HEK293 (cell line): ENCODE data around the gene CAPZB.

Source experiments
- CTCF ChIP-seq: fragments of 450-650 bp; formaldehyde crosslinking; IDR thresholded peaks from 2 replicates; pipeline ENCODE4 v1.5.1; 2016; ENCODE audit warnings: missing biosample characterization, missing genetic modification characterization
- HOXC10 ChIP-seq: sonication (generic); formaldehyde crosslinking; IDR thresholded peaks from 2 replicates; pipeline ENCODE4 v1.8.1; 2023; ENCODE audit warnings: mild to moderate bottlenecking, missing genetic modification reagents
- OSR2 ChIP-seq: fragments of 450-650 bp; formaldehyde crosslinking; IDR thresholded peaks from 2 replicates; pipeline ENCODE4 v1.5.1; 2016; ENCODE audit warnings: missing biosample characterization, missing genetic modification characterization
- TRIM28 ChIP-seq: IDR thresholded peaks from 2 replicates; pipeline ENCODE4 v1.6.1; 2011; ENCODE audit warnings: low read length, control low read depth, borderline replicate concordance
- ZBTB17 ChIP-seq: fragments of 450-650 bp; formaldehyde crosslinking; IDR thresholded peaks from 2 replicates; pipeline ENCODE4 v1.5.1; 2016; ENCODE audit warnings: missing biosample characterization, missing genetic modification characterization
- ZBTB26 ChIP-seq: fragments of 450-650 bp; formaldehyde crosslinking; optimal IDR thresholded peaks from 2 replicates; pipeline ENCODE3; 2016; ENCODE audit warnings: missing biosample characterization, mild to moderate bottlenecking, missing genetic modification characterization
- ZNF280D ChIP-seq: fragments of 450-650 bp; formaldehyde crosslinking; IDR thresholded peaks from 2 replicates; pipeline ENCODE4 v1.5.1; 2016; ENCODE audit warnings: missing biosample characterization, missing genetic modification characterization
- ZNF521 ChIP-seq: fragments of 450-650 bp; formaldehyde crosslinking; IDR thresholded peaks from 2 replicates; pipeline ENCODE4 v1.5.1; 2017; ENCODE audit warnings: missing biosample characterization, mild to moderate bottlenecking, missing genetic modification characterization
- ZNF639 ChIP-seq: fragments of 450-650 bp; formaldehyde crosslinking; IDR thresholded peaks from 2 replicates; pipeline ENCODE4 v1.5.1; 2016; ENCODE audit warnings: missing biosample characterization, missing genetic modification characterization
- ZNF792 ChIP-seq: fragments of 450-650 bp; formaldehyde crosslinking; IDR thresholded peaks from 2 replicates; pipeline ENCODE4 v1.5.1; 2016; ENCODE audit warnings: missing biosample characterization, missing genetic modification characterization

- no peak for TF ChIP-seq ZBTB17 (tag by site-specific recombination)
- no peak for TF ChIP-seq ZNF280D (tag by site-specific recombination)
- TF ChIP-seq TRIM28 = no peak
- TF ChIP-seq CTCF = no peak
- no peak for TF ChIP-seq HOXC10 (CRISPR knock-in tag)
- TF ChIP-seq ZNF639 (tag by site-specific recombination) = no peak
- no peak for TF ChIP-seq ZBTB26
- TF ChIP-seq ZNF521 (tag by site-specific recombination) = no peak
- TF ChIP-seq OSR2 (tag by site-specific recombination) = no peak
- no peak for TF ChIP-seq ZNF792
Measured at GRCh38 chr1:19468397-19468956, 16.9 kb downstream of the CAPZB start.
